Mucosa of descending colon (tissue), 3 donors: ENCODE data around the gene PTX4. TPM values are rescaled to one million over a fixed set of nuclear protein-coding genes. Genes with fewer than 3 reads are reported as not detected.

Experiments
- ATAC-seq: fragments of 200-7000 bp; cut with Tn5 transposase; one replicate; pipeline ENCODE4 v1.9.1; 2020; ENCODE audit warnings: mild to moderate bottlenecking, moderate library complexity
- DNase-seq, 3 donors: peaks; one replicate each; pipeline ENCODE4 v3.0.0-alpha.2; 2020
- H3K36me3 ChIP-seq: fragments of 200-600 bp; one replicate; pipeline ENCODE4 v1.8.0; 2021; ENCODE audit warnings: low read depth, mild to moderate bottlenecking
- H3K4me1 ChIP-seq: fragments of 200-600 bp; one replicate; pipeline ENCODE4 v1.8.0; 2021; ENCODE audit warnings: low read depth, mild to moderate bottlenecking
- H3K4me3 ChIP-seq: fragments of 200-600 bp; one replicate; pipeline ENCODE4 v1.8.0; 2021; ENCODE audit warnings: mild to moderate bottlenecking
- H3K9me3 ChIP-seq: fragments of 200-600 bp; one replicate; pipeline ENCODE4 v1.8.0; 2021; ENCODE audit warnings: mild to moderate bottlenecking
- CTCF ChIP-seq: fragments of 200-600 bp; IDR thresholded peaks from one replicate; pipeline ENCODE4 v1.8.0; 2022; ENCODE audit warnings: antibody characterized with exemption, mild to moderate bottlenecking
- intact Hi-C, 2 donors: fragments of 100-400 bp; cut with DNase I in 1 of 2; cut with micrococcal nuclease in 1 of 2; formaldehyde crosslinking; loops; one replicate each; pipeline versions ENCODE4 v1.11.0 to v1.11.1; 2022; cut with DNase I, micrococcal nuclease
- total RNA-seq, 3 donors: library from RNA; stranded (reverse); fragmentation: NEBNext Ultra II Directional in 2 of 3; extraction: Animal tissue kit (Norgen Biotek cat#: 25700) in 2 of 3; gene quantifications; one replicate each; pipeline versions ENCODE4 v1.2.1 to v1.2.4, GENCODE V29; 2021 to 2023
- donor health status: DM: no; HTN: no; CAD: no; lungs with moderate emphysema.
- donor health status: DM: no; HTN: no; CAD: no.
- donor health status: DM: no; HTN: yes; CAD: no.

The PTX4 gene
- total RNA-seq, 3 donors from 2014 or later: not detected

GRCh38 chr16:1500465-1501150 is 11.9 kb upstream of the PTX4 start:
- Histone ChIP-seq H3K9me3 (no peaks in the 10 kb centered on the region), H3K4me3 (no peak overlapping the region), H3K36me3 (no peaks in the 10 kb centered on the region), H3K4me1 (no peaks in the 10 kb centered on the region)
- ATAC-seq (no peak), DNase-seq (no peak)
- TF ChIP-seq CTCF: no peak
- intact Hi-C loops: no loop called here

GRCh38 chr16:1499756-1500464 is 11.2 kb upstream of the PTX4 start:
- DNase-seq (no peak), ATAC-seq (no peak)
- intact Hi-C loops: no loop called here
- no peaks in the 10 kb centered on the region for H3K4me1 ChIP-seq
- no peaks in the 10 kb centered on the region for H3K36me3 ChIP-seq
- H3K9me3 ChIP-seq: no peaks in the 10 kb centered on the region
- no peak for TF ChIP-seq CTCF
- no peak overlapping the region for H3K4me3 ChIP-seq

GRCh38 chr16:1498899-1499676 is 10.3 kb upstream of the PTX4 start:
- no peak for TF ChIP-seq CTCF
- no peak for DNase-seq
- Histone ChIP-seq H3K36me3 (no peaks in the 10 kb centered on the region), H3K9me3 (no peaks in the 10 kb centered on the region), H3K4me1 (peaks cover 4% of the 10 kb centered on the region), H3K4me3 (no peak overlapping the region)
- ATAC-seq: no peak
- intact Hi-C loops: no loop called here

GRCh38 chr16:1497014-1497598 is 8.4 kb upstream of the PTX4 start:
- Histone ChIP-seq H3K36me3 (no peaks in the 10 kb centered on the region), H3K4me1 (peaks cover 9% of the 10 kb centered on the region), H3K9me3 (no peaks in the 10 kb centered on the region), H3K4me3 (no peak overlapping the region)
- ATAC-seq (no peak), DNase-seq (no peak)
- TF ChIP-seq CTCF: no peak
- intact Hi-C loops: no loop called here

- ATAC-seq (no peak), DNase-seq (no peak)
- Histone ChIP-seq H3K4me3 (no peak overlapping the region), H3K9me3 (no peaks in the 10 kb centered on the region), H3K4me1 (peaks cover 9% of the 10 kb centered on the region), H3K36me3 (no peaks in the 10 kb centered on the region)
- intact Hi-C loops: no loop called here
- TF ChIP-seq CTCF: no peak
These were observed 7.7 kb upstream of the PTX4 start for GRCh38 chr16:1496464-1496863.
